GM21447 (cell line): ENCODE data around the gene ADRA2A.
A peak's percentile ranks its signal among the peaks of the same experiment; 100 is the strongest.

Experiments used
- ATAC-seq: cut with Tn5 transposase; IDR thresholded peaks from one replicate; pipeline ENCODE4 v1.9.1; 2021; ENCODE audit not compliant: unreplicated experiment

The ADRA2A gene

DNA sequence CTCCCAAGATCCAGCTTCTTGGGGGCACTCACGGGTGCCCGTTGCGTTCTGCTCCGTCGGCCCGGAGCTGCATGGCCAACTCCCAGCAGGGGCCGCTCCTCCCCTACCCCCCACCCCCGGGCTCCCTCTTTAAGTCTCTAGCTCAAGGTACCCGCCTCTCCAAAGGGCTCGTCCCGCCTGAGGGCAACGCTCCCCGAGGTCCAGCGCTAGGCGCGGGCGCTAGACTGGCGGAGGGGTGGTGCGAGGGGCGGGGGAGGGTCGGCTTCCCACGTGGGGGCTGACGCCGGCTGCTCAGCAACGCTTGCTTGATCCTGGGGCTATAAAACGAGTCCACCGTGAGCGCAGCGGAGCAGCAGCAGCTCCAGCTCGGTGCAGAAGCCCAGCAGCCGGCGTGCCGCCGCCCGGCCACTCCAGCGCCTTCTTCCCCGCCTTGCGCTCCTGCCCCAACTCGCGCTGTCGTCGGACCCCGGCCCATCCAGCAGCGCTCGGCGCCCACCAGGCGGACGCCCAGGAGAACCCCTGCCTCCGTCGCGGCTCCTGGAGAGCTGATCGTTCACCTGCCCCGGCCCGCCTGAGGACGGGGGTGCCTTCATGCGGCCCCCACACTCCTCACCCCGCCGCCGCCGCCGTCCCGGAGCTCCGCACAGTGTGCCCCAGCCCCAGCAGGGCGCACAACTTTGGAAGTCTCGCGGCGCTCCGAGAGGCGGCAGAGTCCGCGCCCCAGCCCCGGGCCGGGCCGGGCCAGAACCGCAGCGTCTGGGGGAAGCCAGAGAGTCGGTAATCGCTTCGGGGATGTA lies at the start of gene ADRA2A:
ADRA2A (plus strand) TSS at position 348 of the 797 bp plus-strand sequence. CDS start 968 bp downstream, outside the sequence.
- no peak for ATAC-seq

DNA sequence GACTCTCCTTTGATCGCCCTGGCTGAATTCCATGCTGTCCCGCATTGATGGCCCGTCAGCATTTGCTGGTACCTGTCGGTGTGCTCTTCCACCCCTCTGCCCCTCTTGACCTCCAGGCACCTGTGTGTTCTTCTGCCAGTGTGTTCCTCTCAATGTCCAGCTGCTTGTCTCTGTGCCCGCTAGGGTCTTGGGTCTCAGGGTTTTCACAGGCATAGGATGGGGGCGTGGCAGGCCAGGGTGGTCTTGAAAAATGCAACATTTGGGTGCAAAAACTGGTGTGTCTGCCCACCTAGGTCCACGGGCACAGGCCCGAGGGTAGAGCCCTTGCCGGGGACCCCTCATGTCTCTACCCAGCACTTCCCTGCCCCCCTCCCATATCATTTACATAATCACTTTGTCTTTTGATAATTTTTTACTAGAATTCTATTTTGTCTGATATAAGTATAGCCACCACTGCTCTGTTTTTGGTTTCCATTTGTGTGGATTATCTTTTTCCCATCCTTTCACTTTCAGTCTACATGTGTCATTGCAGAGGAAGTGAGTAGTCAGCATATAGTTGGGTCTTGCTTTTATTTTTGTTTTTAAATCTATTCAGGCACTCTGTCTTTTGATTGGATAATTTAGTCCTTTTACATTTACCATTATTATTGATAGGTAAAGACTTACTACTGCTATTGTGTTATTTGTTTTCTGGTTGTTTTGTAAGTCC lies 46.6 kb upstream of the ADRA2A start:
- ATAC-seq: no peak

DNA sequence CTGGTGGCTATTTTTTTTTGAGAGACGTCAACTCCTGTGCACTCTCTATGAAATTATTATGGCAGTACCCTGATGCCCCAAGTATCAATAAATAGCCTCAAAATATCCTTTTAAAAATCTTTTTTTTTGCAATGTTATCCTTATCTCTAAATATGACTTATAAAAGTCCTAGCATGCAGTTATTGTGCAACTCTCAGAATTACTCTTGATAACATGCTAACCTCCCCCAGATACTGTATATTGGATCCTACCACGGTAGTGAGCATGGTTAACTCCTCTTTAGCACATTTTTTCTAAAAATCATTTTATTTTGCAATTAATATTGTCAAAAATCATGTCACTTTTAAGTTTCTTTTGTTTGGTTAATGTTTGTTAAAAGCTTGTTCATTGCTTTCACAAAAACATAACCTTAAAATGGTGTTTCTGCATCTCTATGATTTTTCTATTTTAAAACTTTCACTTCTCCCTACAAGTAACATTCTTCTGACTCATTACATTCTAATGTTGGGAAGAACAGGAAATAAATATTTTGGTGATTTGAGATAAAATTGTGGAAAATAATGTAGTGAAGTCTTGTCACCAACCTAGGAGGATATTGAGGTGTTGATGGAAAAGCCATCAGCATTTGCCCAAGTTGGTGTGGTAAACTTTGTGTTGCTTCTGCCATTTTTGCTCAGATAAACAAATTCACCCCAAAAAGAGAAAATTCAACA lies 42.1 kb upstream of the ADRA2A start:
- ATAC-seq: no peak

DNA sequence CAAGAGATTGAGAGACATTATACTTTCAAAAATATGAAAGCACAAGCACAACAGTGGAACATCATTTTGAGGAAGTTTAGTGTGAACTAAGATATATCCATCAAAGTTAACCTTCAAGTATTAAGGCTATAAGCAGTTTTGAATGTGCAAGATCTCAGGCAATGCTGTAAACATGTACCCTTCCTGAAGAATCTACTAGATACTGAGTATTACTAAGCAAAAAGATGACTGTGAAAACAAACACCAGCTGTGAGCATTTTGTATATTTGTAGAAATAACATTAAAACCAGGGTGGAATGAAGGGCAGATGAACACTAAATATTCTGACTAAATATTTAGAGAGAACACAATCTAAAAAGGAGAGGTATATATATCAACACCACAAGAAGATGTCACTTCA lies 41.3 kb upstream of the ADRA2A start:
- no peak for ATAC-seq

DNA sequence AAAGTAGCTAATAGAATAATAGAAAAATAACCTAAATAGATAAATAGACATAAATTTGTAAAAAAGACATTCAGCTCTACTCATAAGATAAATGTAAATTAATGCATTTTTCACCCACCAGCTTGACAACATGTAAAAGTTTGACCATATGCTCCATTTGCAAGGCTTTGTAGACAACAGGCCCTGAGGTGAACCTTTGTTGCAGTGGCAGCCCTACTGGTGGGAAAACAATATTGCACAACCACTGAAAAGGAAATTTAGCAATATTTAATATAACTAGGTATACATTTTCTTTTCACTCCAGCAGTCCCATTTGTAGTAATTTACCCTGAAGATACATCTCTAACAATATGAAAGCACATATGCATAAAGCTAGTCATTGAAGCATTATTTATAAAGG lies 39.0 kb upstream of the ADRA2A start:
- ATAC-seq: no peak

DNA sequence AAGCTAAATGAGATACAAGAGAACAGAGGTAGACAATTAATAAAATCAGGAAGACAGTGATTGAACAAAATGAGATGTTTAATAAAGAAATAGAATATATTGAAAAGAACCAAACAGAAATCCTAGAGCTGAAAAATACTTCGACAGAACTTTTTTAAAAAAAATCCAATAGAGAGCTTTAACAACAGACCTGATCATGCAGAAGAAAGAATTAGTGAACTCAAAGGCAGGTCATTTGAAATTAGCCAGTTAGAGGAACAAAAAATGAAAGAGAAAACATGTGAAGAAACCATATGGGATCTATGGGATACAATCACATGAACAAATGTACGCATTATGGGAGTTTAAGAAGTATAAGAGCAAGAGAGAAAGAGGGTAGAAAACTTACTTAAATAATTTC lies 37.3 kb upstream of the ADRA2A start:
- ATAC-seq: no peak

DNA sequence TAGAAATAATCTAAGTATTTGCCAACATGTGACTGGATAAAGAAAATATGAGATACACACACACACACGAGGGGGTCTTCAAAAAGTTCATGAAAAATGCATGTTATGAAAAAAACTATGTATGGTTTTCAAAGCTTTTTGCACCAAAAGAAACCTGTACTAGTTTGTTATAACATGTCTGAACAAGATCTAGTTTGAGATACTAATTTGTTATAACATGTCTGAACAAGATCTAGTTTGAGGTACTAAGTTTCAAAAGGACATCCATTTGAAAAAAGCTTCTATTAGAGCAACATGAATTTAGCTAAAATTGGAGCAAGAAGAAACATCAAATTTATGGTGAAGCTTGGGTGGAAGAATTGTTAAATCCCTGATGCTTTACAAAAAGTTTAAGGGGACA lies 19.8 kb upstream of the ADRA2A start:
- no peak for ATAC-seq

DNA sequence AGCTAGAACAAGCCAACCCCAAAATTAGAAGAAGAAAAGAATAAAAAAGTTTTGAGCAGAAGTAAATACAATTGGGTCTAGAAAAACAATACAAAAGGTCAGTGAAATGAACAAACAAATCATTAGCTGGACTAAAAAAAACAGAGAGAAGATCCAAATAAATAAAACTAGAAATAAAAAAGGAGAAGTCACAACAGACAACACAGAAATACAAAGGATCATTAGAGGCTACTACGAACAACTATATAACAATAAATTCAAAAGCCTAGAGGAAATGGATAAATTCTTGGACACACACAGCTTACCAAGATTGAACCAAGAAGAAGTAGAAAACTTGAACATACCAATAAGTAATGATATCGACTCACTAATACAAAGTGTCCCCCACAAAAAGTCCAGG lies 13.4 kb upstream of the ADRA2A start:
- ATAC-seq: no peak

DNA sequence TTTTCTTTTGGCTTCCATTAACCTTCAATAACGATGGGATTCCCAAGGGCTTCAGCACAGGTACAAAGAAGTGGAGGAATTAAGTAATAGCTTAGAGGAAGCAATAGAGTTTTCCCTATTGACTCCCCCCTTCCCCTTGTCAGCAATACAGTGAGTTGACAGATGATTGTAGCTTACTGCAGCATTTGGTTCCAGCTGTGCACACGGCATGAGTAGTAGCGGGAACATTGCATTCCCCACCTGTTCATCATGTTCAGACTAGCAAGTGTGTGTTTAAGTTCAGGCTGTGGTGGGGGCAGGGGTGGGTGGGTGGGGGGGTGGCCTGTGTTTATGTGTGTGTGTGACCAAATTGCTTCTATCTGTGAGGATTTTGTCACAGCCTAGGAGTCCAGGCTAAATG lies 4.6 kb upstream of the ADRA2A start:
- no peak for ATAC-seq

DNA sequence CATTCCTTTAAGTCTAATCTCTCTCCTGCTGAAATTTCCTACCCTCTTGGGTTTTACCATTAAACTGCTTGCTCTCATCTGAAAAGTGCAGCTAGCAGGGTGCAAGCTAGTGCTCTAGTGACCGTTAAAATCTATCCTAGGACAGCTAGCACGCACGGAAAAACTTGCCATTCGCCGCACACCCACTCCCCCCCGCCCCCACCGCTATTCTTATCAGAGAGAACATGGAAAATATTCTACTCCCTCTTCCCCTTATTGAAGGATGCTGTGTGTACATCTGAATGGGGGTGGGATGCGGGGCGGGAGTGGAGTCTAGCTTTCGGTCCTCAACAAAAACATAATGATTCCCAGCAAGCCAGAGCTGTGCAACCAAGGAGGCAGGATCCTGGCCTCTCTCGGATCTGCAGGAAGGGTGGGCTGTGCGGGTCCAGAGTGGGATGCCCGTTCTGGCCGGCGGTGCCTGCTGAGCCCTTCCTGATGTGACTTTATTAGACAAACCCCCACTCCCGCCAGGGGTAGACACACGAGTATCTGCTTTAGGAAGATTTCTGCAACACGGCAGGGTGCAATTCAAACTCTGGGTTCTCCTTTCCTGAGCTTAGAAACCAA lies 1.1 kb upstream of the ADRA2A start:
- no peak for ATAC-seq

DNA sequence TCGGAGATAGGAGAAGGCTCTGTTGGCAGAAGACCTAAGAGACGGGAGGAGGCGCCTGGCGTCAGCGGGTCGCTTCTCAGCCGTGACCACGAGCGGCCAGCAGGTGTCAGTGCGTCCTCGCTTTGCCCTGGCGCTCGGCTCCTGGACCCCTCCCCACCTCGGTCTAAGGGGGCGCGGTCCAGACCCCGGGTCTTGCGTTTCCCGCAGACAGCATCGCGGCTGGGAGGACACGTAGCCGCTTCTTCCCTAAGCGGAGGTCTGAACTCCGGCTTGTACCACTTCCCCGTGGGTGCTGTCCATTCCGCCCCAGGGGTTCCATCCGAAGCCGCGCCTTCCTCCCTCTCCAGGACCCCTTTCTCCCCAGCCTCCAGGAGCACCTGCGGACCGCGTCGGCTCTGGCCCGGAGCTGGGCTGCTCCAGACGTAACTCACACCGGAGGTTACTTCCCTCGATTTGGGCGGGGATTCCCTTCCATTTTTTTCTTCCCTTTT lies 593 bp upstream of the ADRA2A start:
- ATAC-seq: peak; percentile 84

DNA sequence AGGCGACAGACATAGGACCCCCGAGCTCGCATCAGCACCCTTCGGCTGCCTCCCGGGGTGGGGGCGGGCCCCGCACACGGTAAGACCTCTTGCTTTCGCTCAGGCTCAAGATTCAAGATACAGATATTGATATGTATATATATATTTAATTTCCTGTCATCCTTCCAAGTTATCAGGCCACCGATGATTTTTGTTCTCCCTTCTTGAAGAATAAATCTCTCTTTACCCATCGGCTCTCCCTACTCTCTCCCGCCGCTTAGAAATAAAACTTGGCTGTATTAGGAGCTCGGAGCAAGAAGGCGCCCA lies 603 bp downstream of the ADRA2A start:
- ATAC-seq: no peak

DNA sequence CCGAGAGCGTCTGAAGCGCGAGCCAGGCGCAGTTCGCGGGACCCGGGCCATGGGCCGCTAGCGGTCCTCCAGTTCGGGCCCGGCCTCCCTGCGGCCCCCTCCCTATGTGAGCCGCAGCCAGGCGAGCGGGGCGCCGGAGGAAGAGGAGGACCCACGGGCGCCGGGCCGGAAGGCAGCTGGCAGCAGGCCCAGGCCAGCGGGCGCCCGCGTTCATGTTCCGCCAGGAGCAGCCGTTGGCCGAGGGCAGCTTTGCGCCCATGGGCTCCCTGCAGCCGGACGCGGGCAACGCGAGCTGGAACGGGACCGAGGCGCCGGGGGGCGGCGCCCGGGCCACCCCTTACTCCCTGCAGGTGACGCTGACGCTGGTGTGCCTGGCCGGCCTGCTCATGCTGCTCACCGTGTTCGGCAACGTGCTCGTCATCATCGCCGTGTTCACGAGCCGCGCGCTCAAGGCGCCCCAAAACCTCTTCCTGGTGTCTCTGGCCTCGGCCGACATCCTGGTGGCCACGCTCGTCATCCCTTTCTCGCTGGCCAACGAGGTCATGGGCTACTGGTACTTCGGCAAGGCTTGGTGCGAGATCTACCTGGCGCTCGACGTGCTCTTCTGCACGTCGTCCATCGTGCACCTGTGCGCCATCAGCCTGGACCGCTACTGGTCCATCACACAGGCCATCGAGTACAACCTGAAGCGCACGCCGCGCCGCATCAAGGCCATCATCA lies 1.1 kb downstream of the ADRA2A start:
- ATAC-seq: no peak

DNA sequence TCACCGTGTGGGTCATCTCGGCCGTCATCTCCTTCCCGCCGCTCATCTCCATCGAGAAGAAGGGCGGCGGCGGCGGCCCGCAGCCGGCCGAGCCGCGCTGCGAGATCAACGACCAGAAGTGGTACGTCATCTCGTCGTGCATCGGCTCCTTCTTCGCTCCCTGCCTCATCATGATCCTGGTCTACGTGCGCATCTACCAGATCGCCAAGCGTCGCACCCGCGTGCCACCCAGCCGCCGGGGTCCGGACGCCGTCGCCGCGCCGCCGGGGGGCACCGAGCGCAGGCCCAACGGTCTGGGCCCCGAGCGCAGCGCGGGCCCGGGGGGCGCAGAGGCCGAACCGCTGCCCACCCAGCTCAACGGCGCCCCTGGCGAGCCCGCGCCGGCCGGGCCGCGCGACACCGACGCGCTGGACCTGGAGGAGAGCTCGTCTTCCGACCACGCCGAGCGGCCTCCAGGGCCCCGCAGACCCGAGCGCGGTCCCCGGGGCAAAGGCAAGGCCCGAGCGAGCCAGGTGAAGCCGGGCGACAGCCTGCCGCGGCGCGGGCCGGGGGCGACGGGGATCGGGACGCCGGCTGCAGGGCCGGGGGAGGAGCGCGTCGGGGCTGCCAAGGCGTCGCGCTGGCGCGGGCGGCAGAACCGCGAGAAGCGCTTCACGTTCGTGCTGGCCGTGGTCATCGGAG lies 1.8 kb downstream of the ADRA2A start:
- no peak for ATAC-seq

DNA sequence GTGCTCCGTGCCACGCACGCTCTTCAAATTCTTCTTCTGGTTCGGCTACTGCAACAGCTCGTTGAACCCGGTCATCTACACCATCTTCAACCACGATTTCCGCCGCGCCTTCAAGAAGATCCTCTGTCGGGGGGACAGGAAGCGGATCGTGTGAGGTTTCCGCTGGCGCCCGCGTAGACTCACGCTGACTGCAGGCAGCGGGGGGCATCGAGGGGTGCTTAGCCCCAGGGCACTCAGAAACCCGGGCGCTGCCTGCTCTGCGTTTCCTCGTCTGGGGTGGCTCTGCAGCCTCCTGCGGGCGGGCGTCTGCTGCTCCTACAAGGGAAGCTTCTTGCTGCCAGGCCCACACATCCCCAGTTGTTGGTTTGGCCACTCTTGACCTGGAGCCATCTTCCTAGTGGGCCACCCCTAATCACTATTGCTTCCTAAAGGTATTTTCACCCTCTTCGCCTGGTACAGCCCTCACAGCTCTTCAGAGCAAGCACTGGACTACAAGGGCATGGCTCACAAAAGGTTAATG lies 2.5 kb downstream of the ADRA2A start:
- no peak for ATAC-seq

DNA sequence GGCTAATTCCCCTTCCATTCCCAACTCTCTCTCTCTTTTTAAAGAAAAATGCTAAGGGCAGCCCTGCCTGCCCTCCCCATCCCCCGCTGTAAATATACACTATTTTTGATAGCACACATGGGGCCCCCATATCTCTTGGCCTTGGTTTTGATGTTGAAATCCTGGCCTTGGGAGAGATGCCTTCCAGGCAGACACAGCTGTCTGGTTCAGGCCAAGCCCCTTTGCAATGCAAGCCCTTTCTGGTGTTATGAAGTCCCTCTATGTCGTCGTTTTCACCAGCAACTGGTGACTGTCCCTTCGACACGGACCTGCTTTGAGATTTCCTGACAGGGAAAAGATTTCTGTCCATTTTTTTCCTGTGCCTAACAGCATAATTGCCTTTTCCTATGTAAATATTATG lies 3.0 kb downstream of the ADRA2A start:
- ATAC-seq: no peak

DNA sequence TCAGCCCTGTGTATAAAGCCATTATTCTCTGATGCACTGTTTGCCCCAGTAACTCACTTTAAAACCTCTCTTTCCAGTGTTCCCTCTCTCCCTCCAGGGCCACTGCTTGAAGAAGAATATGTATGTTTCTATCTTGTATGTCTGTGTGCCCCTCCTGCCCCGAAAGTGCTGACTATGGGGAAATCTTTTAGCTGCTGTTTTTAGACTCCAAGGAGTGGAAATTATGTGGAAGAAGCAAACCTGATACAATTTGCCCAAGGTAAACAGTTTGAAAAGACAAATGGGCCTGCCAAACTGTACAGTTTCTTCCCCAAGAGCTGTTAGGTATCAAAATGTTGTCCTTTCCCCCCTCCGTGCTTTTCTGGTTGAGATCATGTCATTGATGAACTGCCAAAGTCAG lies 3.4 kb downstream of the ADRA2A start:
- no peak for ATAC-seq

DNA sequence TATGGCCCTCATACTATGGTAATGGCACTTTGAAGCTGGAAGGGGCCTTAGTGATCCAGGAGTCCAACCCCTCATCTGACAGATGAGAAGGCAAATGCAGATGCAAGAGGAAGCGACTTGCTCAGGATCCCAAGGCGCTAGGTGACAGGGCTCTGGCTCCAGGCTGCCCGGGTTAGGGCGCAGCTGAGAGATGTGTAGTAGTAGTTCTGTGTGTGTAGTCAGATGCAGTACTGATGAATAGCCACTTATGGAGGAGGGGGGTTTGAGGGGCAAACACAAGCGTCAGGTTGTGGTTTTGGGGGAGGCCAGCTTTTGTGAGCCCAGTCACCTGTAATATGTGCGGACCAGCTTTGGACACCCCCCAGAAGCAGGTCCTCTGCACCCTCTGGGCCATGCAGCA lies 4.8 kb downstream of the ADRA2A start:
- no peak for ATAC-seq

DNA sequence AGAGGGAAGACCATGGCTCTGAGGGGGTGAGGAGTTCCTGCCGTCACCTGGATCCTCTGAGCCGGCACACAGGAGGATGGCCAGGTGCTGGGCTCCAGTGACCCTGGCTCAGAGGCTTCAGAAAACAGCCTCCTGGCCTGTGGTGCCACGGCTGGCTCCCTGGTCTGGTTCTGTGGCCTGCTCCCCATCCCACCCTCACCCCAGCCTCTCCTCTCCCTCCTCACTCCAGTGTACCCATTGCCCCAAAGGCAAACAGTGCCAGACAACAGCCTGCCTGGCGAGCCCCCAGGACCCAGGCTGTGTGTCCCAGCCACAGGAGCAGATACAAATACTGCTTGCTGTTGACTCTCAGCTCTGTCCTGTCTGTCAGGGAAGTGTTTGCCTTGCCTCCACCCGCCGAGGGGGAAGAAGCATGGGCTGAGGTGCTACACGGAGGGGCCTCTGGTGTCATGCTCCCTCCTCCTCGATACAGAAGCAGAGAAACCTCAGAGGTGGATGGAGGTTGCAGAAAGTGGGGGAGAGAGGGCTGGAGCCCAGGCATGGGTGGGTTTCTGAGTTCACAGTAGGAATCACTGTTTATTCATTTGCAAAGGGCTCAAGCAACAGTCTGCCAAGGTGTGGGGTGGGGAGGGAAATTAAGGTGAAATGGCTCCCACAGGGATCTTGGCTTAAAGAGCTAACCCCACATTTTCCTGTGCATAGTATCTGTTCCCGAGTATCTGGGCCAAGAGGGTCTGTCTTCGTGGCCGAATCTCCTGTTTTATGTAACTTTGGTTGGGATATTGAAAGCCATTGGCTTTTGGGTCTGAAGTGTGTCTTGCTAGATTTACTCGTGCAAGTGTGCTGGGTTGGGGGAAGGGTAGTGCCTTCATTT lies 5.5 kb downstream of the ADRA2A start:
- ATAC-seq: no peak
